ENCODE measurements around the gene SLC8A3.

The SLC8A3 gene

GRCh38 chr14:70052990-70053389, 135.8 kb downstream of the SLC8A3 start:
- Histone ChIP-seq H3K9ac (ENCODE audit: low read depth in 1 of 2, low read length in 2 of 2) (no peak overlapping the region), H3K9me3 (ENCODE audit: control insufficient read depth in 2 of 2, low read length in 2 of 2) (no peaks in the 10 kb centered on the region), H3K27me3 (ENCODE audit: control insufficient read depth in 2 of 2, insufficient read depth in 2 of 2, low read length in 2 of 2) (no peaks in the 10 kb centered on the region), H3K4me3 (ENCODE audit: low read length in 2 of 2) (no peak overlapping the region), H3K27ac (ENCODE audit: low read depth in 2 of 2, low read length in 2 of 2) (no peak overlapping the region), H3K4me1 (ENCODE audit: control insufficient read depth in 2 of 2, insufficient read depth in 2 of 2, low read length in 2 of 2) (peaks cover 0 to 4% of the 10 kb centered on the region in 2 donors), H3K36me3 (ENCODE audit: control insufficient read depth in 2 of 2, insufficient read depth in 2 of 2, low read length in 2 of 2) (no peaks in the 10 kb centered on the region)

GRCh38 chr14:70050136-70050535, 138.6 kb downstream of the SLC8A3 start:
- Histone ChIP-seq H3K4me3 (ENCODE audit: low read length in 2 of 2) (no peak overlapping the region), H3K9me3 (ENCODE audit: control insufficient read depth in 2 of 2, low read length in 2 of 2) (no peaks in the 10 kb centered on the region), H3K36me3 (ENCODE audit: control insufficient read depth in 2 of 2, insufficient read depth in 2 of 2, low read length in 2 of 2) (no peaks in the 10 kb centered on the region), H3K4me1 (ENCODE audit: control insufficient read depth in 2 of 2, insufficient read depth in 2 of 2, low read length in 2 of 2) (peaks cover 0 to 4% of the 10 kb centered on the region in 2 donors), H3K27me3 (ENCODE audit: control insufficient read depth in 2 of 2, insufficient read depth in 2 of 2, low read length in 2 of 2) (no peaks in the 10 kb centered on the region), H3K27ac (ENCODE audit: low read depth in 2 of 2, low read length in 2 of 2) (no peak overlapping the region), H3K9ac (ENCODE audit: low read depth in 1 of 2, low read length in 2 of 2) (no peak overlapping the region)

GRCh38 chr14:70049605-70050004, 139.1 kb downstream of the SLC8A3 start:
- Histone ChIP-seq H3K27ac (ENCODE audit: low read depth in 2 of 2, low read length in 2 of 2) (no peak overlapping the region), H3K4me1 (ENCODE audit: control insufficient read depth in 2 of 2, insufficient read depth in 2 of 2, low read length in 2 of 2) (peaks cover 0 to 4% of the 10 kb centered on the region in 2 donors), H3K36me3 (ENCODE audit: control insufficient read depth in 2 of 2, insufficient read depth in 2 of 2, low read length in 2 of 2) (no peaks in the 10 kb centered on the region), H3K9ac (ENCODE audit: low read depth in 1 of 2, low read length in 2 of 2) (no peak overlapping the region), H3K4me3 (ENCODE audit: low read length in 2 of 2) (no peak overlapping the region), H3K27me3 (ENCODE audit: control insufficient read depth in 2 of 2, insufficient read depth in 2 of 2, low read length in 2 of 2) (no peaks in the 10 kb centered on the region), H3K9me3 (ENCODE audit: control insufficient read depth in 2 of 2, low read length in 2 of 2) (no peaks in the 10 kb centered on the region)

- H3K27ac ChIP-seq (ENCODE audit: low read depth in 2 of 2, low read length in 2 of 2) = no peak overlapping the region
- no peak overlapping the region for H3K4me3 ChIP-seq (ENCODE audit: low read length in 2 of 2)
- no peaks in the 10 kb centered on the region for H3K36me3 ChIP-seq (ENCODE audit: control insufficient read depth in 2 of 2, insufficient read depth in 2 of 2, low read length in 2 of 2)
- no peak overlapping the region for H3K9ac ChIP-seq (ENCODE audit: low read depth in 1 of 2, low read length in 2 of 2)
- H3K9me3 ChIP-seq (ENCODE audit: control insufficient read depth in 2 of 2, low read length in 2 of 2) = no peaks in the 10 kb centered on the region
- H3K27me3 ChIP-seq (ENCODE audit: control insufficient read depth in 2 of 2, insufficient read depth in 2 of 2, low read length in 2 of 2) = no peaks in the 10 kb centered on the region
- peaks cover 0 to 4% of the 10 kb centered on the region in 2 donors for H3K4me1 ChIP-seq (ENCODE audit: control insufficient read depth in 2 of 2, insufficient read depth in 2 of 2, low read length in 2 of 2)
These were observed 140.5 kb downstream of the SLC8A3 start for GRCh38 chr14:70048313-70048654.

- Histone ChIP-seq H3K4me3 (ENCODE audit: low read length in 2 of 2) (no peak overlapping the region), H3K27ac (ENCODE audit: low read depth in 2 of 2, low read length in 2 of 2) (no peak overlapping the region), H3K9me3 (ENCODE audit: control insufficient read depth in 2 of 2, low read length in 2 of 2) (no peaks in the 10 kb centered on the region), H3K4me1 (ENCODE audit: control insufficient read depth in 2 of 2, insufficient read depth in 2 of 2, low read length in 2 of 2) (peaks cover 0 to 4% of the 10 kb centered on the region in 2 donors), H3K36me3 (ENCODE audit: control insufficient read depth in 2 of 2, insufficient read depth in 2 of 2, low read length in 2 of 2) (no peaks in the 10 kb centered on the region), H3K27me3 (ENCODE audit: control insufficient read depth in 2 of 2, insufficient read depth in 2 of 2, low read length in 2 of 2) (no peaks in the 10 kb centered on the region), H3K9ac (ENCODE audit: low read depth in 1 of 2, low read length in 2 of 2) (no peak overlapping the region)
These were observed 141.0 kb downstream of the SLC8A3 start for GRCh38 chr14:70047598-70048312.

- Histone ChIP-seq H3K9ac (ENCODE audit: low read depth in 1 of 2, low read length in 2 of 2) (no peak overlapping the region), H3K27ac (ENCODE audit: low read depth in 2 of 2, low read length in 2 of 2) (no peak overlapping the region), H3K9me3 (ENCODE audit: control insufficient read depth in 2 of 2, low read length in 2 of 2) (no peaks in the 10 kb centered on the region), H3K4me1 (ENCODE audit: control insufficient read depth in 2 of 2, insufficient read depth in 2 of 2, low read length in 2 of 2) (peaks cover 0 to 4% of the 10 kb centered on the region in 2 donors), H3K36me3 (ENCODE audit: control insufficient read depth in 2 of 2, insufficient read depth in 2 of 2, low read length in 2 of 2) (no peaks in the 10 kb centered on the region), H3K27me3 (ENCODE audit: control insufficient read depth in 2 of 2, insufficient read depth in 2 of 2, low read length in 2 of 2) (no peaks in the 10 kb centered on the region), H3K4me3 (ENCODE audit: low read length in 2 of 2) (no peak overlapping the region)
These were observed 142.8 kb downstream of the SLC8A3 start for GRCh38 chr14:70045844-70046535.

- peaks cover 0 to 4% of the 10 kb centered on the region in 2 donors for H3K4me1 ChIP-seq (ENCODE audit: control insufficient read depth in 2 of 2, insufficient read depth in 2 of 2, low read length in 2 of 2)
- H3K4me3 ChIP-seq (ENCODE audit: low read length in 2 of 2) = no peak overlapping the region
- no peaks in the 10 kb centered on the region for H3K9me3 ChIP-seq (ENCODE audit: control insufficient read depth in 2 of 2, low read length in 2 of 2)
- no peaks in the 10 kb centered on the region for H3K27me3 ChIP-seq (ENCODE audit: control insufficient read depth in 2 of 2, insufficient read depth in 2 of 2, low read length in 2 of 2)
- H3K27ac ChIP-seq (ENCODE audit: low read depth in 2 of 2, low read length in 2 of 2) = no peak overlapping the region
- no peaks in the 10 kb centered on the region for H3K36me3 ChIP-seq (ENCODE audit: control insufficient read depth in 2 of 2, insufficient read depth in 2 of 2, low read length in 2 of 2)
- H3K9ac ChIP-seq (ENCODE audit: low read depth in 1 of 2, low read length in 2 of 2) = no peak overlapping the region
These were observed 143.4 kb downstream of the SLC8A3 start for GRCh38 chr14:70045310-70045709.

- Histone ChIP-seq H3K4me1 (ENCODE audit: control insufficient read depth in 2 of 2, insufficient read depth in 2 of 2, low read length in 2 of 2) (no peaks in the 10 kb centered on the region), H3K36me3 (ENCODE audit: control insufficient read depth in 2 of 2, insufficient read depth in 2 of 2, low read length in 2 of 2) (no peaks in the 10 kb centered on the region), H3K9me3 (ENCODE audit: control insufficient read depth in 2 of 2, low read length in 2 of 2) (no peaks in the 10 kb centered on the region), H3K4me3 (ENCODE audit: low read length in 2 of 2) (no peak overlapping the region), H3K27ac (ENCODE audit: low read depth in 2 of 2, low read length in 2 of 2) (no peak overlapping the region), H3K27me3 (ENCODE audit: control insufficient read depth in 2 of 2, insufficient read depth in 2 of 2, low read length in 2 of 2) (peaks cover 0 to 5% of the 10 kb centered on the region in 2 donors), H3K9ac (ENCODE audit: low read depth in 1 of 2, low read length in 2 of 2) (no peak overlapping the region)
These were observed 145.8 kb downstream of the SLC8A3 start for GRCh38 chr14:70043001-70043400.

GRCh38 chr14:70036665-70037064, 152.1 kb downstream of the SLC8A3 start:
- H3K9ac ChIP-seq (ENCODE audit: low read depth in 1 of 2, low read length in 2 of 2) = no peak overlapping the region
- no peaks in the 10 kb centered on the region for H3K36me3 ChIP-seq (ENCODE audit: control insufficient read depth in 2 of 2, insufficient read depth in 2 of 2, low read length in 2 of 2)
- peaks cover 0 to 5% of the 10 kb centered on the region in 2 donors for H3K27me3 ChIP-seq (ENCODE audit: control insufficient read depth in 2 of 2, insufficient read depth in 2 of 2, low read length in 2 of 2)
- no peak overlapping the region for H3K27ac ChIP-seq (ENCODE audit: low read depth in 2 of 2, low read length in 2 of 2)
- H3K4me3 ChIP-seq (ENCODE audit: low read length in 2 of 2) = no peak overlapping the region
- no peaks in the 10 kb centered on the region for H3K4me1 ChIP-seq (ENCODE audit: control insufficient read depth in 2 of 2, insufficient read depth in 2 of 2, low read length in 2 of 2)
- H3K9me3 ChIP-seq (ENCODE audit: control insufficient read depth in 2 of 2, low read length in 2 of 2) = no peaks in the 10 kb centered on the region

GRCh38 chr14:70034257-70034656, 154.5 kb downstream of the SLC8A3 start:
- Histone ChIP-seq H3K4me3 (ENCODE audit: low read length in 2 of 2) (no peak overlapping the region), H3K27ac (ENCODE audit: low read depth in 2 of 2, low read length in 2 of 2) (no peak overlapping the region), H3K9ac (ENCODE audit: low read depth in 1 of 2, low read length in 2 of 2) (no peak overlapping the region), H3K9me3 (ENCODE audit: control insufficient read depth in 2 of 2, low read length in 2 of 2) (no peaks in the 10 kb centered on the region), H3K36me3 (ENCODE audit: control insufficient read depth in 2 of 2, insufficient read depth in 2 of 2, low read length in 2 of 2) (no peaks in the 10 kb centered on the region), H3K4me1 (ENCODE audit: control insufficient read depth in 2 of 2, insufficient read depth in 2 of 2, low read length in 2 of 2) (no peaks in the 10 kb centered on the region), H3K27me3 (ENCODE audit: control insufficient read depth in 2 of 2, insufficient read depth in 2 of 2, low read length in 2 of 2) (no peaks in the 10 kb centered on the region)
